Right lobe of liver (tissue), 4 donors: ENCODE data around the gene KRTAP19-1.
A peak's percentile ranks its signal among the peaks of the same experiment; 100 is the strongest.

ENCODE experiments used
- POLR2A ChIP-seq: fragments of 450-650 bp; IDR thresholded peaks from one replicate; pipeline ENCODE4 v1.6.1; 2017; ENCODE audit warnings: antibody characterized with exemption, mild to moderate bottlenecking
- TF ChIP-seq, protein P1 (sequence below), 4 donors: fragments of 200-600 bp in 3 of 4; fragments of 450-650 bp in 1 of 4; IDR thresholded peaks; one replicate each; pipeline versions ENCODE4 v1.5.1 to v1.8.0; 2016 to 2022; ENCODE audit warnings: antibody characterized with exemption in 4 of 4, mild to moderate bottlenecking in 2 of 4
- donor health status: DM: no; HTN: no; CAD: no.
- donor health status: DM: no; HTN: no; CAD: no.
- donor health status: DM: no; HTN: yes; CAD: no.

DNA sequence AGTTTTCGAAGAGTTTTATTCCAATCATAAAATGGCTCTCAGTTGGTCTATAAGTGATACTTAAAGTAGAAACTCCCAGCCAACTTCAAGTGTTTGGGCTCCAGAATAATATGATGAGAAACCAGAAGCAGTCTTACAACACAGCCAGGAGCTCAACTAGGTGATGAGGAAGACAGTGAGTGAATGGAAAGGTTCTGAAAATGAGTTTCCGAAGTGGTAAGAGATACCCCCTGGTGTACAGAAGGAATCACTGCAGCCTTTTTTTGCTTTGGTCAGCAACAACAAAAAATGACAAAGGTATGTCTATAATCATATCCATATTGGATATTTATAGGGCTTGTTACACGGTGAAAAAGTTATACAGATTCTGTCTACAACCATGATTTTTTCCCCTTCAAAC lies 16.5 kb downstream of the KRTAP19-1 start:
- TF ChIP-seq, protein P1, sequence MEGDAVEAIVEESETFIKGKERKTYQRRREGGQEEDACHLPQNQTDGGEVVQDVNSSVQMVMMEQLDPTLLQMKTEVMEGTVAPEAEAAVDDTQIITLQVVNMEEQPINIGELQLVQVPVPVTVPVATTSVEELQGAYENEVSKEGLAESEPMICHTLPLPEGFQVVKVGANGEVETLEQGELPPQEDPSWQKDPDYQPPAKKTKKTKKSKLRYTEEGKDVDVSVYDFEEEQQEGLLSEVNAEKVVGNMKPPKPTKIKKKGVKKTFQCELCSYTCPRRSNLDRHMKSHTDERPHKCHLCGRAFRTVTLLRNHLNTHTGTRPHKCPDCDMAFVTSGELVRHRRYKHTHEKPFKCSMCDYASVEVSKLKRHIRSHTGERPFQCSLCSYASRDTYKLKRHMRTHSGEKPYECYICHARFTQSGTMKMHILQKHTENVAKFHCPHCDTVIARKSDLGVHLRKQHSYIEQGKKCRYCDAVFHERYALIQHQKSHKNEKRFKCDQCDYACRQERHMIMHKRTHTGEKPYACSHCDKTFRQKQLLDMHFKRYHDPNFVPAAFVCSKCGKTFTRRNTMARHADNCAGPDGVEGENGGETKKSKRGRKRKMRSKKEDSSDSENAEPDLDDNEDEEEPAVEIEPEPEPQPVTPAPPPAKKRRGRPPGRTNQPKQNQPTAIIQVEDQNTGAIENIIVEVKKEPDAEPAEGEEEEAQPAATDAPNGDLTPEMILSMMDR (IDR thresholded peaks at IDR 0.05): peak in 1 of 4 donors; percentile 43
- no peak for TF ChIP-seq POLR2A
